HepG2 (cell line): ENCODE measurements around the gene SEC24D.

ENCODE experiments used
- CTCF ChIP-seq: sonication (generic); formaldehyde crosslinking; IDR thresholded peaks from 2 replicates; pipeline ENCODE4 v1.5.0; 2020; ENCODE audit warnings: mild to moderate bottlenecking, missing genetic modification reagents, moderate library complexity
- FOXA1 ChIP-seq, 2 experiments: fragments of 450-650 bp in 1 of 2; sonication (generic) in 1 of 2; formaldehyde crosslinking in 1 of 2; IDR thresholded peaks; 2 replicates each; pipeline versions ENCODE4 v1.4.0 to v1.6.1; 2016 to 2020; ENCODE audit warnings: missing genetic modification reagents in 1 of 2
- MED1 ChIP-seq: sonication (generic); formaldehyde crosslinking; IDR thresholded peaks from 2 replicates; pipeline ENCODE4 v1.4.0; 2020; ENCODE audit warnings: missing genetic modification reagents
- POLR2AphosphoS5 ChIP-seq: IDR thresholded peaks from 2 replicates; pipeline ENCODE4 v1.6.1; 2012; ENCODE audit warnings: low read depth, low read length
- U2AF1 ChIP-seq: fragments of 200-400 bp; formaldehyde crosslinking; optimal IDR thresholded peaks from 2 replicates; pipeline ENCODE3; 2017; ENCODE audit warnings: mild to moderate bottlenecking, low read depth, low read length
- ZNF761 ChIP-seq: sonication (generic); formaldehyde crosslinking; conservative IDR thresholded peaks from 2 replicates; pipeline ENCODE4 v1.4.0; 2020; ENCODE audit warnings: mild to moderate bottlenecking, missing genetic modification reagents

GRCh38 chr4:118759481-118759880 is 76.4 kb downstream of the SEC24D start:
- no peak for TF ChIP-seq CTCF (CRISPR knock-in tag)
- TF ChIP-seq POLR2AphosphoS5: no peak
- no peak for TF ChIP-seq U2AF1
- no peak for TF ChIP-seq MED1 (CRISPR knock-in tag)
- no peak for TF ChIP-seq FOXA1 (IDR thresholded peaks at IDR 0.05)
- no peak for TF ChIP-seq FOXA1 (CRISPR knock-in tag; IDR thresholded peaks at IDR 0.05)
- TF ChIP-seq ZNF761: no peak
